ENCODE measurements around the gene ABCC8.

The ABCC8 gene

DNA sequence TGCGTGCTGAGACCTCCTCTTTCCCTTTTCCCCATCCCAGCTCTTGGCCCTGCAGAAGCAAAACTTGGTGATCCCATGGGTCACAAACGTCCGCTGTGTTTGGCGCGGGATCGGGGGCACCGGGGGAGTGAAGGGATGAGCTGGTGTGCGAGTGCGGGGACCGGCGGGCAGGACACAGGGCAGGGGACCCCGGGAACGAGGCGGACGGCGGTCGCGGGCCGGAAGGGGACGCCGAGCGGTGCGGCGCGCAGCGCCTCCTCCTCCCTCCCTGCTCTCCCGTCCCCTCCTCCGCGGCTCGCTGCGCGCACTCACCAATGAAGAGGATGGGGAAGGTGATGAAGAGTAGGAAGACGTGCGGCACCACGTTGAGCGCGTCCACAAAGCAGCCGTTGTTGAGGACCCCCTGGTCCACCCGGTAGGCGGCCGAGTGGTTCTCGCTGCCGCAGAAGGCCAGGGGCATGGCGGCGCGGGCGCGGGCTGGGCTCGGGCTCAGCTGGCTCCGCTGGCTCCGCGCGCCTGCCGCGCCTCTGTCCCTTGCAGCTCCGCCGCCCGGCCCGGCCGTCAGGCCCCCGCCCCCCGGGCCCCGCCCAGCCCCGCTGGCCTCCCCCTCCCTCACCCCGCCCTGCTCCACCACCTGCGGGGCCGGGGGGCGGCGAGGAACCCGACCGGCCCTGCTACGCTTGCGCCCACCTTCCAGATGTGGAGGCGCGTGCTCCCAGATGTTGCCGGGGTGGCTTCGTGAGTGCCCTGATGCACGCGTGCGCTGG, at the start of gene ABCC8:
ABCC8 (minus strand) TSS at position 529 of the 767 bp plus-strand sequence; CDS start at position 460, 69 bp downstream.
- no peak within 1 kb of the TSS for H3K4me3 ChIP-seq (ENCODE audit: low read depth, low read length)

DNA sequence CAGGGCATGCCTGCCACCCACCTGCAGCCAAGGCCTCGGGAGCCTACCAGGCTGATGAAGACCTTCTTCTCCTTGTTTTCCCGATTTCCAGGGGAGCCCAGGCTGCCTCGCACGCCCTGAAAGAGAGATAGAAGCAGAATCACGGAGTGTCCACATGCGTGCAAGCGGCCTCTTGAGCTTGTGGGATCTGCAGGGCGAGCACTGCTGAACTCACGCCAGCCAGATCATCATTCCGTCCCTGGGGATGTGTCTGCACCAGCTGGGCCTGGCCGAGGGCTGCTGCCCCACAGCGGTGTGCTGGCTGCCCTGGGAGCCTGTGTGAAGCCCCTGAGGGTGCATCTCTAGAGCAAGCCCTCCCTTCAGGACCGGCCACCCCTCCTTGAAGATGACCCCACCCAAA, 49.7 kb upstream of the ABCC8 start:
- TF ChIP-seq, protein P1, sequence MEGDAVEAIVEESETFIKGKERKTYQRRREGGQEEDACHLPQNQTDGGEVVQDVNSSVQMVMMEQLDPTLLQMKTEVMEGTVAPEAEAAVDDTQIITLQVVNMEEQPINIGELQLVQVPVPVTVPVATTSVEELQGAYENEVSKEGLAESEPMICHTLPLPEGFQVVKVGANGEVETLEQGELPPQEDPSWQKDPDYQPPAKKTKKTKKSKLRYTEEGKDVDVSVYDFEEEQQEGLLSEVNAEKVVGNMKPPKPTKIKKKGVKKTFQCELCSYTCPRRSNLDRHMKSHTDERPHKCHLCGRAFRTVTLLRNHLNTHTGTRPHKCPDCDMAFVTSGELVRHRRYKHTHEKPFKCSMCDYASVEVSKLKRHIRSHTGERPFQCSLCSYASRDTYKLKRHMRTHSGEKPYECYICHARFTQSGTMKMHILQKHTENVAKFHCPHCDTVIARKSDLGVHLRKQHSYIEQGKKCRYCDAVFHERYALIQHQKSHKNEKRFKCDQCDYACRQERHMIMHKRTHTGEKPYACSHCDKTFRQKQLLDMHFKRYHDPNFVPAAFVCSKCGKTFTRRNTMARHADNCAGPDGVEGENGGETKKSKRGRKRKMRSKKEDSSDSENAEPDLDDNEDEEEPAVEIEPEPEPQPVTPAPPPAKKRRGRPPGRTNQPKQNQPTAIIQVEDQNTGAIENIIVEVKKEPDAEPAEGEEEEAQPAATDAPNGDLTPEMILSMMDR (IDR thresholded peaks at IDR 0.05; ENCODE audit: borderline replicate concordance, insufficient read depth, low read depth, low read length): no peak
- no peak overlapping the region for H3K4me3 ChIP-seq (ENCODE audit: low read depth, low read length)

More for the DNA sequence above, at the start of gene ABCC8:
- TF ChIP-seq, protein P1 (IDR thresholded peaks at IDR 0.05; ENCODE audit: borderline replicate concordance, insufficient read depth, low read depth, low read length): no peak

DNA sequence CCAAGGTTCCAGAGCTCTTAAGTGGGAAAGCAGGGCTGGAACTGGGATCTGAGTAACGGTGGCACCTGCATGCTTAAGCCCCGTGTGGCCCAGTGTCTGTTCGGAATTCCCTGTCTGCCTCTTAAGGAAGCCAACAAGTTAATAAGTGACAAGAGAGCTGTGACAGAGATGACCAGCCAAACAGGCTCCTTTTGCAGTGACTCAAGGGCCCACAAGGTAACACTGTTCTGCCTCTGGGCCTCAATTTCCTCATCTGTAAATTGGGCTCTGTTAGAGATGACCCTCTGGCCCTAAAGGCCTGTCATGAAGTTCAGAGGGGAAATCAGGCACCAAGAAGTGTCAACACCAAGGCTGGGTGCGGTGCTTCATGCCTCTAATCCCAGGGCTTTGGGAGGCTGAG, 48.9 kb upstream of the ABCC8 start:
- H3K4me3 ChIP-seq (ENCODE audit: low read depth, low read length): no peak overlapping the region
- TF ChIP-seq, protein P1 (IDR thresholded peaks at IDR 0.05; ENCODE audit: borderline replicate concordance, insufficient read depth, low read depth, low read length): no peak

DNA sequence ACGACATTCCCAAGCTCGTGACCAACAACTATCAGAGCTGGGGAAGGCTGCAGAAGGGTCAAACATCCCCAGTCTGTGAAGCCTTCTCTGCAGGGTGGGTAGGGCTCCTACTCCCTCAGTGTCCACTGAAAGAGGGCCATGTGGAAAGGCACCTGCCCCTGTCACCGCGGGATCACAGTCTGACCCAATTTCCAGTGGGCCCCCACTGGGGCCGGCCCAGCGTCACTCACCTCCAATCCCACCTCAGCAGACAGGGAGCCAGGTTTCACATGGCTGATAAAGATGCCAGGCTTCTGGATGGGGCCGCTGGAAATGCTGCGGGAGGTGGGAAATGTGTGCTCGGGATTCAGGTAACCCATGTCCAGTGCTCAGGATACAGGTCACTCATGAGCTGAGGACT, 47.6 kb upstream of the ABCC8 start:
- TF ChIP-seq, protein P1 (IDR thresholded peaks at IDR 0.05; ENCODE audit: borderline replicate concordance, insufficient read depth, low read depth, low read length): no peak
- H3K4me3 ChIP-seq (ENCODE audit: low read depth, low read length): no peak overlapping the region

DNA sequence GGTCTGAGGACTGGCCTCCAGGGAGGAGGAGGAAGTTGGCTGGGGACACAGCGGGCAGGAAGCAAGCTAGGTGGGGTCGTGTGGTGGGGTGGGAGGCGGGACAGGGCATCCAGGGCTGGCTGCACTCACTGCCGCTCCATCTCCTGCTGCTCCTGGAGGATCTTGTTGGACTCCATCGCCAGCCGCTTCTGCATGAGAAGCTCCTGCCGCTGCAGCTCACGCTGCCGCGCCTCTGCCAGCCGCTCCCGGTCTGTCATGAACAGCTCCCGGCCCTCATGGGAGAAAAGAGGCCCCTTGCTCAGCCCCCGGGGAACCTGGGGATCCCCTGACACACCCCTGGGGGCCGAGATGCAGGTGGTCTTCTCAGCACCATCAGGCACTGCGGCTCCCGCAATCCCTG, 46.0 kb upstream of the ABCC8 start:
- H3K4me3 ChIP-seq (ENCODE audit: low read depth, low read length): no peak overlapping the region
- TF ChIP-seq, protein P1 (IDR thresholded peaks at IDR 0.05; ENCODE audit: borderline replicate concordance, insufficient read depth, low read depth, low read length): no peak

DNA sequence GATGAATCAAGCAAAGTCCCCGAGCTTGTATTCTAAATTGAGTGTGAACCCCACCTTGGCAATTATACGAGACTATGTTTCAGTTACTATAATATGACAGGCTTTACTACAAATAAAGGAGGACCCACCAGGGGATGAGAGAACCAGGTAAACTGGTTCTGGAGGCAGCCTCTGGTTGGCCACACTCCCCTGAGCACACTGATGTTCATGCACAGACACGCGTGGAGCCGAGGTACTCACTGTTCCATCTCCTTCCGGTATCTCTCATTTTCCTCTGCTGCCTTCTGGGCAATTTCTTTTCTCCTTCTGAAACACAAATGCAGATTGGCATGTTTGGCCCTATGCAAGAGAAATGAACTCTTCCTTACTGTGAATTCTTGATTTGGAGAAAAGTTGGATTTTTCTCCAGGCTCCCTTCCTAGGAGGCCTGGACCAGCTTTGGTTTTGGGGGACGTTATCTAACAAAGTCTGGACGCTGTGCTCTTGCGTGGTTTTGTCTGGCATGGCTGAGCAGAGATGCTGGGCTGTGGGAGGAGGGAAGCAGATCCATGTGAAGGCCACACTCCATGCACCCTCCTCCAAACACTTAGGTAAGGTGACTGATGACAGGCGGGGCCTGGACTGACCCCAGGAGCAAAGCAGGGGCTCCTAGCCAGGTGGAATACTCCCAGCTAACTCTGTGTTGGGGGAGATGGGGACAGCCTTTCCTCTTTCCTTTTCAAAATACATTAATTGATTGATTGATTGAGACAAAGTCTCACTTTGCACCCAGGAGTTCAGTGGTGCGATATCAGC, 44.7 kb upstream of the ABCC8 start:
- H3K4me3 ChIP-seq (ENCODE audit: low read depth, low read length): no peak overlapping the region
- TF ChIP-seq, protein P1 (IDR thresholded peaks at IDR 0.05; ENCODE audit: borderline replicate concordance, insufficient read depth, low read depth, low read length): no peak

Measured in GM12875 (cell line).